Heart right ventricle (tissue), 16 donors: ENCODE results near the gene FXYD4. TPM values are rescaled to one million over a fixed set of nuclear protein-coding genes. Genes with fewer than 3 reads are reported as not detected.
A peak's percentile ranks its signal among the peaks of the same experiment; 100 is the strongest.

Source experiments
- ATAC-seq, 8 donors: fragments of 200-7000 bp; cut with Tn5 transposase; one replicate each; pipeline ENCODE4 v1.9.1; 2020; ENCODE audit warnings: mild to moderate bottlenecking in 8 of 8, moderate library complexity in 8 of 8, moderate number of reproducible peaks in 1 of 8
- DNase-seq, 2 donors: peaks; one replicate each; pipeline ENCODE4 v3.0.0-alpha.2; 2020
- H3K27ac ChIP-seq, 10 donors: fragments of 200-600 bp; sonication (generic) in 2 of 10; one replicate each; pipeline versions ENCODE4 v1.5.0 to v1.8.0; 2020 to 2022; ENCODE audit warnings: mild to moderate bottlenecking in 3 of 10
- H3K27me3 ChIP-seq, 7 donors: fragments of 200-600 bp; one replicate each; pipeline ENCODE4 v1.8.0; 2021 to 2022; ENCODE audit warnings: mild to moderate bottlenecking in 2 of 7
- H3K36me3 ChIP-seq, 9 donors: fragments of 200-600 bp; sonication (generic) in 1 of 9; one replicate each; pipeline versions ENCODE4 v1.5.0 to v1.8.0; 2020 to 2022; ENCODE audit warnings: mild to moderate bottlenecking in 2 of 9
- H3K4me1 ChIP-seq, 9 donors: fragments of 200-600 bp; sonication (generic) in 1 of 9; one replicate each; pipeline versions ENCODE4 v1.5.0 to v1.8.0; 2020 to 2022; ENCODE audit warnings: mild to moderate bottlenecking in 4 of 9
- H3K4me3 ChIP-seq, 10 donors: fragments of 200-600 bp; sonication (generic) in 2 of 10; one replicate each; pipeline versions ENCODE4 v1.5.0 to v1.8.0; 2020 to 2022; ENCODE audit warnings: mild to moderate bottlenecking in 7 of 10, moderate library complexity in 2 of 10
- H3K9me3 ChIP-seq, 11 donors: fragments of 200-600 bp in 10 of 11; sonication (generic) in 2 of 11; one replicate each; pipeline versions ENCODE4 v1.5.0 to v1.8.0; 2013 to 2022; ENCODE audit warnings: mild to moderate bottlenecking in 2 of 11, control low read depth in 1 of 11, moderate library complexity in 1 of 11
- WGBS, 2 donors: extraction: QIAGEN DNeasy Blood & Tissue Kit; methylation state at CpG; one replicate each; pipeline ENCODE4 v1.1.7; 2013; ENCODE audit warnings: inconsistent platforms in 1 of 2; 5-methylcytosine and 5-hydroxymethylcytosine counted together
- intact Hi-C, 10 donors: fragments of 100-400 bp; cut with DNase I; formaldehyde crosslinking; loops; one replicate each; pipeline versions ENCODE4 v1.11.1 to v1.14.2; 2022
- polyA plus RNA-seq, 2 donors: library from polyadenylated mRNA; stranded (reverse); fragments of 200-250 nt; gene quantifications; one replicate each; pipeline ENCODE4 v1.2.3, GENCODE V29; 2013
- total RNA-seq, 10 donors: library from RNA; stranded (reverse); fragmentation: NEBNext Ultra II Directional in 3 of 10; extraction: Animal tissue kit (Norgen Biotek cat#: 25700) in 3 of 10; gene quantifications; one replicate each; pipeline versions ENCODE4 v1.2.1 to v1.2.4, GENCODE V29; 2021 to 2023
- TF ChIP-seq, protein P1 (sequence below), 9 donors: fragments of 200-600 bp; sonication (generic) in 2 of 9; IDR thresholded peaks; one replicate each; pipeline versions ENCODE4 v1.5.0 to v1.8.0; 2021 to 2022; ENCODE audit warnings: antibody characterized with exemption in 9 of 9, mild to moderate bottlenecking in 5 of 9, moderate library complexity in 1 of 9
- donor health status: Arrhythmogenic right ventricular cardiomyopathy.
- donor health status: ischemic (EF 13 %, LVEDD 7.1; RV severe dilation, severe dysfunction).
- donor health status: healthy with polysubstance abuse.
- donor health status: DM: no; HTN: yes; CAD: no.
- donor health status: DM: no; HTN: no; CAD: no.
- donor health status: ischemic (EF 25% LVEDD 6.9; RV normal size, moderate dysfunction).
- donor health status: ischemic (EF 25% LVEDD 5.7; RV mildly dilated, moderate dysfunction).
- donor health status: healthy.
- donor health status: DM: yes; HTN: yes; CAD: no.
- donor health status: Ischemic cardiomyopathy.
- donor health status: ischemic (EF 35%, LVEDD 5.7; RV mildly dilated, moderate dysfunction).
- donor health status: nonischemic (EF 11% LVEDD 7.7; RV severe dilation, severe dysfunction).
- donor health status: DM: yes; HTN: yes; CAD: no.
- donor health status: PGD.
- donor health status: ischemic (EF 29% LVEDD 5.4; RV normal size, mild dysfunction).
- donor health status: nonischemic (EF 23%, LVEDD 6.1; RV moderate dilation, normal function).

Gene FXYD4
- total and polyA plus RNA-seq, 12 donors = 0.42 to 1.5 TPM; not detected in 10

DNA sequence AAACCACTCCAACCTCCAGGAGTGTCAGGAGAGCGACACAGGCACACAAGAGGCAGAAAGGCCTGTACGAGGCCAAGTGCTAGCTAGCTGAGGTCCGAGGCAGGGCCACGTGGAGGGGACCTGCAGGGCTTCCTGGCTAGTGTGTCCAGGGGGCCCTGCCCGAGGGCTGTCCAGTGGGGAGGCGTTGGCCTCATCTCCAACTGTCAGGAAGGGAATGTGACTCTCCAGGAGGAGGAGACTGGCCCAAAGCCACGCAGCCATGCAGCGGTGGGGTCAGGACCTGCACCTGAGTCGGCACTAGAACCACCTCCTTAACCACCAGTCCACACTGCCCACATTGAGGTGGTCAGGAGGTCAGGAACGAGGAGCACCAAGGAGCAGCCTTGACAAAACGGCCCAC is 32.3 kb upstream of the FXYD4 start:
- peaks cover 0 to 41% (median 31%) of the 10 kb centered on the region in 7 donors for H3K27me3 ChIP-seq
- ATAC-seq (peak in 1 of 8 donors; percentile 13), DNase-seq (no peak)

DNA sequence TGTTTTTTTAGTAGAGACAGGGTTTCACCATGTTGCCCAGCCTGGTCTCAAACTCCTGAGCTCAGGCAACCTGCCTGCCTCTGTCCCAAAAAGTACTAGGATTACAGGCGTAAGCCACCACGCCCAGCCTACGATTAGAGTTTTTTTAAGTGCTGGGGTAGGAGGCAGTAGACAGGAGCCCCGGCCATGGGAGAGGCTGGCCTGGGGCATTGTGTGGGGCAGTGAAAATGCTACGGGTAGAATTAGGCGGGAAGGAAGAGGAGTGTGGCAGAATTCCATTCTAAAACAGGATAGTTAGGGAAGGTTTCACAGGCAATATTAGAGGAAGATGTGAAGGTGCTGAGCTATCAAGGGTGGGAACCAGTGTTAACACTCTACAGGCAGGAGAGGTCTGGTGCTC is 31.3 kb upstream of the FXYD4 start:
- H3K27me3 ChIP-seq = peaks cover 0 to 39% (median 30%) of the 10 kb centered on the region in 7 donors
- TF ChIP-seq, protein P1, sequence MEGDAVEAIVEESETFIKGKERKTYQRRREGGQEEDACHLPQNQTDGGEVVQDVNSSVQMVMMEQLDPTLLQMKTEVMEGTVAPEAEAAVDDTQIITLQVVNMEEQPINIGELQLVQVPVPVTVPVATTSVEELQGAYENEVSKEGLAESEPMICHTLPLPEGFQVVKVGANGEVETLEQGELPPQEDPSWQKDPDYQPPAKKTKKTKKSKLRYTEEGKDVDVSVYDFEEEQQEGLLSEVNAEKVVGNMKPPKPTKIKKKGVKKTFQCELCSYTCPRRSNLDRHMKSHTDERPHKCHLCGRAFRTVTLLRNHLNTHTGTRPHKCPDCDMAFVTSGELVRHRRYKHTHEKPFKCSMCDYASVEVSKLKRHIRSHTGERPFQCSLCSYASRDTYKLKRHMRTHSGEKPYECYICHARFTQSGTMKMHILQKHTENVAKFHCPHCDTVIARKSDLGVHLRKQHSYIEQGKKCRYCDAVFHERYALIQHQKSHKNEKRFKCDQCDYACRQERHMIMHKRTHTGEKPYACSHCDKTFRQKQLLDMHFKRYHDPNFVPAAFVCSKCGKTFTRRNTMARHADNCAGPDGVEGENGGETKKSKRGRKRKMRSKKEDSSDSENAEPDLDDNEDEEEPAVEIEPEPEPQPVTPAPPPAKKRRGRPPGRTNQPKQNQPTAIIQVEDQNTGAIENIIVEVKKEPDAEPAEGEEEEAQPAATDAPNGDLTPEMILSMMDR (IDR thresholded peaks at IDR 0.05) = no peak
- intact Hi-C loops = loop anchor here in 2 of 10 donors (10.0 kb wide), 2 partner anchors 45 to 135 kb away; no protein-coding TSS in a partner anchor
- ATAC-seq = no peak
- no peak overlapping the region for H3K27ac ChIP-seq
- no peaks in the 10 kb centered on the region for H3K36me3 ChIP-seq
- H3K9me3 ChIP-seq = no peaks in the 10 kb centered on the region
- H3K4me3 ChIP-seq = no peak overlapping the region
- DNase-seq = no peak
- peaks cover 0 to 4% (median 0%) of the 10 kb centered on the region in 9 donors for H3K4me1 ChIP-seq
- 79 to 83% methylated on average over 6 of the region's 6 CpGs for WGBS, 2 donors

More for the DNA sequence above, 32.3 kb upstream of the FXYD4 start:
- intact Hi-C loops = no loop called here
- Histone ChIP-seq H3K4me3 (no peak overlapping the region), H3K36me3 (no peaks in the 10 kb centered on the region), H3K4me1 (peaks cover 0 to 4% (median 0%) of the 10 kb centered on the region in 9 donors), H3K9me3 (no peaks in the 10 kb centered on the region), H3K27ac (no peak overlapping the region)
- TF ChIP-seq, protein P1 (IDR thresholded peaks at IDR 0.05) = no peak
- WGBS, 2 donors = 57 to 61% methylated on average over 11 of the region's 11 CpGs

DNA sequence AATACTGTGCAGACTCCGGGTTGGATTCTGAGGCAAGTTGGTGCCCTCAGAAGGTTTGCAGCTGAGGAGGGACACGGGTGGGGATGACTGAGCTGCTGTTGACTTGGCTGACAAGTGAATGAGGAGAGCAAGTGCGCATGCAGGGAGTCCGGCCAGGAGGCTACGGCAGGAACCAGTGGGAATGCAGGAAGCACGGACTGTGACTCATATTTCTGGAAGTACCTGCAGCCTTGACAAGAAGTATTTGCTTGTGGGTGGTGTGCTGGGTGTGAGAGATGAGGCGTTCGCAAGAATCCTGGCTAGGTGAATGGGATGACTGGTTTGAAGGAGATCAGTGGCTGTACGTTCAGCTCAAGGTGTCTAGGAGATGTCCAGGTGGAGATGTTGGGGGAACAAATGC is 30.8 kb upstream of the FXYD4 start:
- peak in 1 of 8 donors; percentile 56 for ATAC-seq
- peaks cover 0 to 36% (median 29%) of the 10 kb centered on the region in 7 donors for H3K27me3 ChIP-seq
- intact Hi-C loops = loop anchor here in 2 of 10 donors (10.0 kb wide), 2 partner anchors 46 to 136 kb away; no protein-coding TSS in a partner anchor
- H3K27ac ChIP-seq = no peak overlapping the region
- H3K4me3 ChIP-seq = no peak overlapping the region
- no peak for DNase-seq
- H3K36me3 ChIP-seq = no peaks in the 10 kb centered on the region
- 64 to 68% methylated on average over 9 of the region's 9 CpGs for WGBS, 2 donors
- H3K4me1 ChIP-seq = peaks cover 0 to 4% (median 0%) of the 10 kb centered on the region in 9 donors
- H3K9me3 ChIP-seq = no peaks in the 10 kb centered on the region
- TF ChIP-seq, protein P1 (IDR thresholded peaks at IDR 0.05) = no peak

DNA sequence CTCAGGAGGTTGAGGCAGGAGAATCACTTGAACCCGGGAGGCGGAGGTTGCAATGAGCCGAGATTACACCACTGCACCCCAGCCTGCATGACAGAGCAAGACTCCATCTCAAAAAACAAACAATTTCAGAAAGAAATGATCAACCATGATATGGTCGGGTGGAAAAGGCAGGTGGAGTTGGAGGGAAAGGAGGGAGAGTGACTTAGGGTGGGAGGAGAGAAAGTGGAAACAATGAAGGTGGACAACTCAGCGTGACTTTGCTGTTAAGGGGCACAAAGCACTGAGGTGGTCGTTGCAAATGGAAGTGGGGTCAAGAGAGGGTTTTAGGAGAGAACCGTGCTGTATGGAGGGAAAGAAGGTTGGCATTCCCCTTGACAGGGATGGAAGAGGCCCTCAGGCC is 30.0 kb upstream of the FXYD4 start:
- Histone ChIP-seq H3K4me3 (no peak overlapping the region), H3K9me3 (no peaks in the 10 kb centered on the region), H3K27me3 (peaks cover 0 to 31% (median 20%) of the 10 kb centered on the region in 7 donors), H3K36me3 (no peaks in the 10 kb centered on the region), H3K4me1 (peaks cover 0 to 4% (median 0%) of the 10 kb centered on the region in 9 donors), H3K27ac (no peak overlapping the region)
- intact Hi-C loops = loop anchor here in 2 of 10 donors (10.0 kb wide), 2 partner anchors 47 to 137 kb away; no protein-coding TSS in a partner anchor
- ATAC-seq = no peak
- no peak for DNase-seq
- WGBS, 2 donors = 80 to 90% methylated on average over 7 of the region's 7 CpGs
- TF ChIP-seq, protein P1 (IDR thresholded peaks at IDR 0.05) = no peak
